ENCODE data around the gene DNMT3B.
A peak's percentile ranks its signal among the peaks of the same experiment; 100 is the strongest.
"Not testable (repeated sequence)": the region's sequence is repeated elsewhere in the genome, so short reads cannot be mapped to it uniquely, and the experiment has no call there.

DNMT3B gene

GRCh38 chr20:32763202-32764004, 1.2 kb downstream of the DNMT3B start:
- DNase-seq = no peak

- DNase-seq = no peak
These were observed 2.1 kb downstream of the DNMT3B start for GRCh38 chr20:32764005-32764960.

- DNase-seq = not testable (repeated sequence)
These were observed 3.2 kb downstream of the DNMT3B start for GRCh38 chr20:32765230-32765875.

- no peak for DNase-seq
These were observed 5.4 kb downstream of the DNMT3B start for GRCh38 chr20:32767418-32768198.

- DNase-seq = no peak
These were observed 9.9 kb downstream of the DNMT3B start for GRCh38 chr20:32772046-32772445.

GRCh38 chr20:32773223-32773622, 11.0 kb downstream of the DNMT3B start:
- no peak for DNase-seq

- DNase-seq = no peak
These were observed 11.7 kb downstream of the DNMT3B start for GRCh38 chr20:32773855-32774254.

- no peak for DNase-seq
These were observed 13.3 kb downstream of the DNMT3B start for GRCh38 chr20:32775336-32775991.

- DNase-seq = no peak
These were observed 15.2 kb downstream of the DNMT3B start for GRCh38 chr20:32777177-32777956.

GRCh38 chr20:32779500-32780211, 17.5 kb downstream of the DNMT3B start:
- DNase-seq = no peak

- DNase-seq = no peak
These were observed 18.1 kb downstream of the DNMT3B start for GRCh38 chr20:32780278-32780677.

GRCh38 chr20:32780749-32781655, 18.8 kb downstream of the DNMT3B start:
- DNase-seq = no peak

- DNase-seq = no peak
These were observed 22.3 kb downstream of the DNMT3B start for GRCh38 chr20:32784369-32785080.

- DNase-seq = no peak
These were observed 24.0 kb downstream of the DNMT3B start for GRCh38 chr20:32786059-32786760.

GRCh38 chr20:32787168-32787567, 25.0 kb downstream of the DNMT3B start:
- no peak for DNase-seq

GRCh38 chr20:32789896-32790750, 27.9 kb downstream of the DNMT3B start:
- peak; percentile 35 to 54 for DNase-seq

- no peak for DNase-seq
These were observed 28.5 kb downstream of the DNMT3B start for GRCh38 chr20:32790751-32791057.
